SK-N-SH treated with all-trans-retinoic acid at 6 μM for 48 hours (cell line): ENCODE measurements around the gene APOB.

ENCODE experiments used
- CREB5 ChIP-seq: fragments of 250-450 bp; sonication (Bioruptor Pico); IDR thresholded peaks from 2 replicates; pipeline ENCODE4 v1.5.1; 2020; ENCODE audit warnings: low read depth, mild to moderate bottlenecking, moderate library complexity
- ESRRG ChIP-seq: fragments of 250-450 bp; sonication (Bioruptor Pico); IDR thresholded peaks from 2 replicates; pipeline ENCODE4 v1.6.1; 2021; ENCODE audit warnings: mild to moderate bottlenecking
- ISL1 ChIP-seq: fragments of 250-450 bp; sonication (Bioruptor Pico); IDR thresholded peaks from 2 replicates; pipeline ENCODE4 v2.1.2; 2022; ENCODE audit warnings: mild to moderate bottlenecking, moderate library complexity
- OSR1 ChIP-seq: fragments of 250-450 bp; sonication (Bioruptor Pico); IDR thresholded peaks from 2 replicates; pipeline ENCODE4 v1.8.0; 2022; ENCODE audit warnings: moderate library complexity, mild to moderate bottlenecking, inconsistent platforms
- POU6F1 ChIP-seq: fragments of 250-450 bp; sonication (Bioruptor Pico); IDR thresholded peaks from 2 replicates; pipeline ENCODE4 v1.8.0; 2021; ENCODE audit warnings: low read depth, mild to moderate bottlenecking, moderate library complexity, borderline replicate concordance
- RARB ChIP-seq: fragments of 250-450 bp; sonication (Bioruptor Pico); IDR thresholded peaks from 2 replicates; pipeline ENCODE4 v1.8.0; 2021; ENCODE audit warnings: mild to moderate bottlenecking, moderate library complexity
- TCF4 ChIP-seq: fragments of 250-450 bp; sonication (Bioruptor Pico); IDR thresholded peaks from 2 replicates; pipeline ENCODE4 v1.8.0; 2021; ENCODE audit warnings: mild to moderate bottlenecking, moderate library complexity, borderline replicate concordance
- TOX ChIP-seq: fragments of 250-450 bp; sonication (Bioruptor Pico); IDR thresholded peaks from 2 replicates; pipeline ENCODE4 v1.8.0; 2021; ENCODE audit warnings: mild to moderate bottlenecking, moderate library complexity, borderline replicate concordance
- ZNF70 ChIP-seq: fragments of 450-650 bp; formaldehyde crosslinking; IDR thresholded peaks from 2 replicates; pipeline ENCODE4 v1.5.0; 2020; ENCODE audit warnings: mild to moderate bottlenecking, moderate library complexity
- TF ChIP-seq, protein P1 (sequence below): fragments of 250-450 bp; sonication (Bioruptor Pico); IDR thresholded peaks from 2 replicates; pipeline ENCODE4 v1.8.0; 2020; ENCODE audit warnings: mild to moderate bottlenecking, moderate library complexity, borderline replicate concordance

- TF ChIP-seq ZNF70 (CRISPR knock-in tag) (no peak), TCF4 (CRISPR knock-in tag) (no peak), ISL1 (no peak), CREB5 (no peak), TOX (CRISPR knock-in tag) (no peak), ESRRG (CRISPR knock-in tag) (no peak), OSR1 (no peak), POU6F1 (CRISPR knock-in tag) (no peak), RARB (CRISPR knock-in tag) (no peak)
- TF ChIP-seq, protein P1, sequence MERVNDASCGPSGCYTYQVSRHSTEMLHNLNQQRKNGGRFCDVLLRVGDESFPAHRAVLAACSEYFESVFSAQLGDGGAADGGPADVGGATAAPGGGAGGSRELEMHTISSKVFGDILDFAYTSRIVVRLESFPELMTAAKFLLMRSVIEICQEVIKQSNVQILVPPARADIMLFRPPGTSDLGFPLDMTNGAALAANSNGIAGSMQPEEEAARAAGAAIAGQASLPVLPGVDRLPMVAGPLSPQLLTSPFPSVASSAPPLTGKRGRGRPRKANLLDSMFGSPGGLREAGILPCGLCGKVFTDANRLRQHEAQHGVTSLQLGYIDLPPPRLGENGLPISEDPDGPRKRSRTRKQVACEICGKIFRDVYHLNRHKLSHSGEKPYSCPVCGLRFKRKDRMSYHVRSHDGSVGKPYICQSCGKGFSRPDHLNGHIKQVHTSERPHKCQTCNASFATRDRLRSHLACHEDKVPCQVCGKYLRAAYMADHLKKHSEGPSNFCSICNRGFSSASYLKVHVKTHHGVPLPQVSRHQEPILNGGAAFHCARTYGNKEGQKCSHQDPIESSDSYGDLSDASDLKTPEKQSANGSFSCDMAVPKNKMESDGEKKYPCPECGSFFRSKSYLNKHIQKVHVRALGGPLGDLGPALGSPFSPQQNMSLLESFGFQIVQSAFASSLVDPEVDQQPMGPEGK (CRISPR knock-in tag), result no peak
Observed at GRCh38 chr2:21067125-21067524, 23.3 kb upstream of the APOB start.
